WTC11 (cell line): ENCODE data around the gene EXOSC5. TPM values are rescaled to one million over a fixed set of nuclear protein-coding genes. Genes with fewer than 3 reads are reported as not detected.

ENCODE experiments used
- ATAC-seq: fragments of 200-7000 bp; cut with Tn5 transposase; 2 replicates; pipeline ENCODE4 v1.10.0; 2021; ENCODE audit warnings: mild to moderate bottlenecking, moderate library complexity
- CTCF ChIA-PET: fragments of 300-600 bp; sonication (Branson Sonifier 250); formaldehyde crosslinking; loops from one replicate; lab custom pipeline; 2021; ENCODE audit warnings: antibody characterized with exemption; lab: Charles Lee
- POLR2A ChIA-PET: fragments of 350-600 bp; sonication (Branson Sonifier 250); formaldehyde crosslinking; loops from one replicate; lab custom pipeline; 2021; ENCODE audit warnings: antibody characterized with exemption; lab: Charles Lee
- DNase-seq: peaks from one replicate; pipeline ENCODE4 v3.0.0; 2021; ENCODE audit warnings: low spot score
- H3K27ac Mint-ChIP-seq: 2 replicates; pipeline ENCODE4 v1.8.0; 2021; ENCODE audit warnings: mixed read lengths
- H3K27me3 Mint-ChIP-seq: 2 replicates; pipeline ENCODE4 v1.8.0; 2021; ENCODE audit warnings: low read depth, mild to moderate bottlenecking, moderate library complexity, mixed read lengths
- H3K36me3 Mint-ChIP-seq: 2 replicates; pipeline ENCODE4 v1.8.0; 2021; ENCODE audit warnings: mixed read lengths
- H3K4me1 Mint-ChIP-seq: 2 replicates; pipeline ENCODE4 v1.8.0; 2022; ENCODE audit warnings: mixed read lengths
- H3K4me3 Mint-ChIP-seq: 2 replicates; pipeline ENCODE4 v1.8.0; 2021; ENCODE audit warnings: mild to moderate bottlenecking, moderate library complexity, mixed read lengths
- H3K9me3 Mint-ChIP-seq: 2 replicates; pipeline ENCODE4 v1.8.0; 2021; ENCODE audit warnings: mixed read lengths
- ELF4 ChIP-seq: sonication (generic); formaldehyde crosslinking; IDR thresholded peaks from 2 replicates; pipeline ENCODE4 v1.8.1; 2022; ENCODE audit warnings: low read depth, mild to moderate bottlenecking, moderate library complexity, missing genetic modification reagents
- EMX1 ChIP-seq: fragments of 250-450 bp; sonication (Bioruptor Pico); IDR thresholded peaks from 2 replicates; pipeline ENCODE4 v1.8.0; 2021; ENCODE audit warnings: mild to moderate bottlenecking
- FOXJ3 ChIP-seq: sonication (generic); formaldehyde crosslinking; IDR thresholded peaks from 2 replicates; pipeline ENCODE4 v1.9.0; 2021; ENCODE audit warnings: missing genetic modification reagents, mild to moderate bottlenecking, borderline replicate concordance
- FOXP1 ChIP-seq: sonication (generic); formaldehyde crosslinking; IDR thresholded peaks from 2 replicates; pipeline ENCODE4 v1.8.0; 2022; ENCODE audit warnings: missing genetic modification reagents, mild to moderate bottlenecking, moderate library complexity, borderline replicate concordance
- GRHL2 ChIP-seq: fragments of 250-450 bp; sonication (Bioruptor Pico); IDR thresholded peaks from 2 replicates; pipeline ENCODE4 v1.8.0; 2022; ENCODE audit warnings: mild to moderate bottlenecking, moderate library complexity; ENCODE audit not compliant: insufficient replicate concordance, severe bottlenecking
- JUN ChIP-seq: sonication (generic); formaldehyde crosslinking; IDR thresholded peaks from 2 replicates; pipeline ENCODE4 v1.8.0; 2023; ENCODE audit warnings: mild to moderate bottlenecking, missing genetic modification reagents
- MLX ChIP-seq: sonication (generic); formaldehyde crosslinking; IDR thresholded peaks from 2 replicates; pipeline ENCODE4 v1.8.1; 2023; ENCODE audit warnings: mild to moderate bottlenecking, missing genetic modification reagents, moderate library complexity
- MYBL2 ChIP-seq: sonication (generic); formaldehyde crosslinking; IDR thresholded peaks from 2 replicates; pipeline ENCODE4 v1.8.1; 2023; ENCODE audit warnings: mild to moderate bottlenecking, moderate library complexity, missing genetic modification reagents
- NFATC4 ChIP-seq: fragments of 250-450 bp; sonication (Bioruptor Pico); IDR thresholded peaks from 2 replicates; pipeline ENCODE4 v1.9.0; 2021; ENCODE audit warnings: mild to moderate bottlenecking
- NR1H2 ChIP-seq: sonication (generic); formaldehyde crosslinking; IDR thresholded peaks from 2 replicates; pipeline ENCODE4 v1.9.0; 2021; ENCODE audit warnings: mild to moderate bottlenecking, moderate library complexity, missing genetic modification reagents
- NR3C1 ChIP-seq: sonication (generic); formaldehyde crosslinking; conservative IDR thresholded peaks from 2 replicates; pipeline ENCODE4 v1.8.1; 2023; ENCODE audit warnings: low read depth, mild to moderate bottlenecking, missing genetic modification reagents
- OVOL2 ChIP-seq: fragments of 250-450 bp; sonication (Bioruptor Pico); IDR thresholded peaks from 2 replicates; pipeline ENCODE4 v1.9.0; 2021; ENCODE audit warnings: mild to moderate bottlenecking, borderline replicate concordance
- SMAD4 ChIP-seq: sonication (generic); formaldehyde crosslinking; IDR thresholded peaks from 2 replicates; pipeline ENCODE4 v1.8.0; 2022; ENCODE audit warnings: mild to moderate bottlenecking, missing genetic modification reagents
- TEAD1 ChIP-seq: sonication (generic); formaldehyde crosslinking; IDR thresholded peaks from 2 replicates; pipeline ENCODE4 v1.8.0; 2022; ENCODE audit warnings: mild to moderate bottlenecking, missing genetic modification reagents
- TEAD4 ChIP-seq: sonication (generic); formaldehyde crosslinking; IDR thresholded peaks from 2 replicates; pipeline ENCODE4 v1.8.0; 2022; ENCODE audit warnings: mild to moderate bottlenecking, missing genetic modification reagents
- TP53 ChIP-seq: sonication (generic); formaldehyde crosslinking; IDR thresholded peaks from 2 replicates; pipeline ENCODE4 v1.8.1; 2023; ENCODE audit warnings: mild to moderate bottlenecking, missing genetic modification reagents
- ZBTB43 ChIP-seq: sonication (generic); formaldehyde crosslinking; IDR thresholded peaks from 2 replicates; pipeline ENCODE4 v1.8.1; 2023; ENCODE audit warnings: mild to moderate bottlenecking, missing genetic modification reagents
- ZNF423 ChIP-seq: fragments of 250-450 bp; sonication (Bioruptor Pico); IDR thresholded peaks from 2 replicates; pipeline ENCODE4 v2.1.2; 2022; ENCODE audit warnings: mild to moderate bottlenecking, moderate library complexity
- total RNA-seq: library from RNA; stranded (reverse); gene quantifications from 3 replicates; pipeline ENCODE4 v1.2.3, GENCODE V29; 2021
- TF ChIP-seq, protein P1 (sequence below): sonication (generic); formaldehyde crosslinking; IDR thresholded peaks from 2 replicates; pipeline ENCODE4 v1.8.1; 2022; ENCODE audit warnings: mild to moderate bottlenecking, missing genetic modification reagents, moderate library complexity, borderline replicate concordance
- TF ChIP-seq, protein P2 (sequence below): sonication (generic); formaldehyde crosslinking; conservative IDR thresholded peaks from 2 replicates; pipeline ENCODE4 v1.8.1; 2023; ENCODE audit warnings: mild to moderate bottlenecking, low read depth, missing genetic modification reagents, moderate library complexity
- TF ChIP-seq, protein P3 (sequence below): sonication (generic); formaldehyde crosslinking; IDR thresholded peaks from 2 replicates; pipeline ENCODE4 v1.8.1; 2023; ENCODE audit warnings: mild to moderate bottlenecking, moderate library complexity, missing genetic modification reagents
- TF ChIP-seq, protein P4 (sequence below): sonication (generic); formaldehyde crosslinking; IDR thresholded peaks from 2 replicates; pipeline ENCODE4 v1.8.1; 2023; ENCODE audit warnings: mild to moderate bottlenecking, missing genetic modification reagents, moderate library complexity
- TF ChIP-seq, protein P5 (sequence below): fragments of 250-450 bp; sonication (Bioruptor Pico); IDR thresholded peaks from 2 replicates; pipeline ENCODE4 v2.1.2; 2022; ENCODE audit warnings: mild to moderate bottlenecking, moderate library complexity

The EXOSC5 gene
- total RNA-seq, 1 experiment from 2014 or later: 56.4 TPM

DNA sequence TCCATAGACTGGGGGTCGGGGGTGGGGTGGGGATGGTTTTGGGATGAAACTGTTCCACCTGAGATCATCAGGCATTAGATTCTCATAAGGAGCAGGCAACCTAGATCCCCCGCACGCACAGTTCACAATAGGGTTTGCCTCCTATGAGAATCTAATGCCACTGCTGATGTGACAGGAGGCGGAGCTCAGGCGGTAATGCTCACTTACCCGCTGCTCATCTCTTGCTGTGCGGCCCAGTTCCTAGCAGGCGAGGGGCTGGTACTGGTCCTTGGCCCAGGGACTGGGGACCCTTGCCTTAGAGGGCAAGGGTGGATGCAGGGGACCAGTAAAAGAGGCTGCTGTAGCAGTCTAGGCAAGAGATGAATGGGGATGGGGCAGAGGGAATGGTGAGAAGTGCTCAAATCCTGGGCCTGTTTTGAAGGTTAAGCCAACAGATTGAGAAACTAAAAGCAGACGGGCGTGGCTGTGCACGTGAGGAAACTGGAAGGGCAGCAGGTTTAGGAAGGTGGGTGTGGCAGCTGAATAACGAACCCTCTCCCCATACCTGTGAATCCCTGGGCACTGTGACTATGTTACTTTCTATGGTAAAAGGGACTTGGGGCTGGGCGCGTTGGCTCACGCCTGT lies 44.3 kb upstream of the EXOSC5 start:
- H3K9me3 Mint-ChIP-seq: no peaks in the 10 kb centered on the region
- ATAC-seq: no peak
- peaks cover 7% of the 10 kb centered on the region; the same call in 1 of the 2 replicates for H3K36me3 Mint-ChIP-seq
- CTCF ChIA-PET: interaction anchor here (2.6 to 3.7 kb wide), 2 partner anchors 8 to 123 kb away, joined by 71 to 73 read pairs; no protein-coding TSS in a partner anchor
- H3K4me1 Mint-ChIP-seq: peaks cover 13% of the 10 kb centered on the region
- H3K27me3 Mint-ChIP-seq: peaks cover 23% of the 10 kb centered on the region
- POLR2A ChIA-PET: no interaction called here
- no peak for DNase-seq
- H3K4me3 Mint-ChIP-seq: no peak overlapping the region
- H3K27ac Mint-ChIP-seq: no peak overlapping the region
- TF ChIP-seq JUN (CRISPR knock-in tag) (no peak), TEAD1 (CRISPR knock-in tag) (no peak), MLX (CRISPR knock-in tag) (no peak), FOXP1 (no peak), GRHL2 (CRISPR knock-in tag) (no peak), MYBL2 (no peak), NFATC4 (CRISPR knock-in tag) (no peak), OVOL2 (CRISPR knock-in tag) (no peak), ZBTB43 (CRISPR knock-in tag) (no peak)
- TF ChIP-seq, protein P1, sequence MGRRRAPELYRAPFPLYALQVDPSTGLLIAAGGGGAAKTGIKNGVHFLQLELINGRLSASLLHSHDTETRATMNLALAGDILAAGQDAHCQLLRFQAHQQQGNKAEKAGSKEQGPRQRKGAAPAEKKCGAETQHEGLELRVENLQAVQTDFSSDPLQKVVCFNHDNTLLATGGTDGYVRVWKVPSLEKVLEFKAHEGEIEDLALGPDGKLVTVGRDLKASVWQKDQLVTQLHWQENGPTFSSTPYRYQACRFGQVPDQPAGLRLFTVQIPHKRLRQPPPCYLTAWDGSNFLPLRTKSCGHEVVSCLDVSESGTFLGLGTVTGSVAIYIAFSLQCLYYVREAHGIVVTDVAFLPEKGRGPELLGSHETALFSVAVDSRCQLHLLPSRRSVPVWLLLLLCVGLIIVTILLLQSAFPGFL (CRISPR knock-in tag): no peak
- TF ChIP-seq, protein P2, sequence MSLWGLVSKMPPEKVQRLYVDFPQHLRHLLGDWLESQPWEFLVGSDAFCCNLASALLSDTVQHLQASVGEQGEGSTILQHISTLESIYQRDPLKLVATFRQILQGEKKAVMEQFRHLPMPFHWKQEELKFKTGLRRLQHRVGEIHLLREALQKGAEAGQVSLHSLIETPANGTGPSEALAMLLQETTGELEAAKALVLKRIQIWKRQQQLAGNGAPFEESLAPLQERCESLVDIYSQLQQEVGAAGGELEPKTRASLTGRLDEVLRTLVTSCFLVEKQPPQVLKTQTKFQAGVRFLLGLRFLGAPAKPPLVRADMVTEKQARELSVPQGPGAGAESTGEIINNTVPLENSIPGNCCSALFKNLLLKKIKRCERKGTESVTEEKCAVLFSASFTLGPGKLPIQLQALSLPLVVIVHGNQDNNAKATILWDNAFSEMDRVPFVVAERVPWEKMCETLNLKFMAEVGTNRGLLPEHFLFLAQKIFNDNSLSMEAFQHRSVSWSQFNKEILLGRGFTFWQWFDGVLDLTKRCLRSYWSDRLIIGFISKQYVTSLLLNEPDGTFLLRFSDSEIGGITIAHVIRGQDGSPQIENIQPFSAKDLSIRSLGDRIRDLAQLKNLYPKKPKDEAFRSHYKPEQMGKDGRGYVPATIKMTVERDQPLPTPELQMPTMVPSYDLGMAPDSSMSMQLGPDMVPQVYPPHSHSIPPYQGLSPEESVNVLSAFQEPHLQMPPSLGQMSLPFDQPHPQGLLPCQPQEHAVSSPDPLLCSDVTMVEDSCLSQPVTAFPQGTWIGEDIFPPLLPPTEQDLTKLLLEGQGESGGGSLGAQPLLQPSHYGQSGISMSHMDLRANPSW (CRISPR knock-in tag): no peak
- TF ChIP-seq, all 79 proteins: peak for 0

GRCh38 chr19:41439441-41440222 lies 42.5 kb upstream of the EXOSC5 start, which contains the start of gene DMAC2:
DMAC2 (minus strand) TSS chr19:41439912; CDS start chr19:41439899, 13 bp downstream.
- Mint-ChIP-seq H3K9me3 (no peaks in the 10 kb centered on the region), H3K36me3 (peaks cover 9% of the 10 kb centered on the region; the same call in 1 of the 2 replicates), H3K27ac (no peak within 1 kb of the TSS), H3K27me3 (peaks cover 17% of the 10 kb centered on the region; the same call in 1 of the 2 replicates), H3K4me1 (peaks cover 13% of the 10 kb centered on the region), H3K4me3 (no peak within 1 kb of the TSS)
- ChIA-PET POLR2A (interaction anchor here (0.5 to 1.6 kb wide), 14 partner anchors 8 to 1509 kb away, joined by 3 to 31 read pairs (median 4); partner anchors contain the start of genes B3GNT8 and B9D2), CTCF (interaction anchor here (0.6 to 3.7 kb wide), 34 partner anchors 8 to 805 kb away, joined by 3 to 73 read pairs (median 5); partner anchors contain the start of genes B3GNT8, B9D2 and TGFB1)
- DNase-seq (peak; percentile 97), ATAC-seq (peak; percentile 98)
- TF ChIP-seq, protein P3, sequence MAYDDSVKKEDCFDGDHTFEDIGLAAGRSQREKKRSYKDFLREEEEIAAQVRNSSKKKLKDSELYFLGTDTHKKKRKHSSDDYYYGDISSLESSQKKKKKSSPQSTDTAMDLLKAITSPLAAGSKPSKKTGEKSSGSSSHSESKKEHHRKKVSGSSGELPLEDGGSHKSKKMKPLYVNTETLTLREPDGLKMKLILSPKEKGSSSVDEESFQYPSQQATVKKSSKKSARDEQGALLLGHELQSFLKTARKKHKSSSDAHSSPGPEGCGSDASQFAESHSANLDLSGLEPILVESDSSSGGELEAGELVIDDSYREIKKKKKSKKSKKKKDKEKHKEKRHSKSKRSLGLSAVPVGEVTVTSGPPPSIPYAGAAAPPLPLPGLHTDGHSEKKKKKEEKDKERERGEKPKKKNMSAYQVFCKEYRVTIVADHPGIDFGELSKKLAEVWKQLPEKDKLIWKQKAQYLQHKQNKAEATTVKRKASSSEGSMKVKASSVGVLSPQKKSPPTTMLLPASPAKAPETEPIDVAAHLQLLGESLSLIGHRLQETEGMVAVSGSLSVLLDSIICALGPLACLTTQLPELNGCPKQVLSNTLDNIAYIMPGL: no peak
- no peak for TF ChIP-seq ELF4 (CRISPR knock-in tag)
- no peak for TF ChIP-seq TP53 (CRISPR knock-in tag)
- TF ChIP-seq EMX1: no peak
- no peak for TF ChIP-seq SMAD4 (CRISPR knock-in tag)
- TF ChIP-seq ZNF423 (CRISPR knock-in tag): no peak
- TF ChIP-seq TEAD4 (CRISPR knock-in tag): 0 out of 2 replicates have a peak, but pooled peaks have one; percentile 56
- 0 out of 2 replicates have a peak, but pooled peaks have one; percentile 42 for TF ChIP-seq TEAD1 (CRISPR knock-in tag)
- TF ChIP-seq NR1H2: no peak
- no peak for TF ChIP-seq FOXJ3 (CRISPR knock-in tag)
- TF ChIP-seq NR3C1 (CRISPR knock-in tag): no peak
- TF ChIP-seq, protein P4, sequence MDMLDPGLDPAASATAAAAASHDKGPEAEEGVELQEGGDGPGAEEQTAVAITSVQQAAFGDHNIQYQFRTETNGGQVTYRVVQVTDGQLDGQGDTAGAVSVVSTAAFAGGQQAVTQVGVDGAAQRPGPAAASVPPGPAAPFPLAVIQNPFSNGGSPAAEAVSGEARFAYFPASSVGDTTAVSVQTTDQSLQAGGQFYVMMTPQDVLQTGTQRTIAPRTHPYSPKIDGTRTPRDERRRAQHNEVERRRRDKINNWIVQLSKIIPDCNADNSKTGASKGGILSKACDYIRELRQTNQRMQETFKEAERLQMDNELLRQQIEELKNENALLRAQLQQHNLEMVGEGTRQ (CRISPR knock-in tag): no peak
- TF ChIP-seq, protein P5, sequence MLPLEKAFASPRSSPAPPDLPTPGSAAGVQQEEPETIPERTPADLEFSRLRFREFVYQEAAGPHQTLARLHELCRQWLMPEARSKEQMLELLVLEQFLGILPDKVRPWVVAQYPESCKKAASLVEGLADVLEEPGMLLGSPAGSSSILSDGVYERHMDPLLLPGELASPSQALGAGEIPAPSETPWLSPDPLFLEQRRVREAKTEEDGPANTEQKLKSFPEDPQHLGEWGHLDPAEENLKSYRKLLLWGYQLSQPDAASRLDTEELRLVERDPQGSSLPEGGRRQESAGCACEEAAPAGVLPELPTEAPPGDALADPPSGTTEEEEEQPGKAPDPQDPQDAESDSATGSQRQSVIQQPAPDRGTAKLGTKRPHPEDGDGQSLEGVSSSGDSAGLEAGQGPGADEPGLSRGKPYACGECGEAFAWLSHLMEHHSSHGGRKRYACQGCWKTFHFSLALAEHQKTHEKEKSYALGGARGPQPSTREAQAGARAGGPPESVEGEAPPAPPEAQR: no peak
